NOMO-1 treated with dmso at 0.1 percent for 144 hours (cell line): ENCODE results near the gene NR0B2.
"Not testable (repeated sequence)": the region's sequence is repeated elsewhere in the genome, so short reads cannot be mapped to it uniquely, and the experiment has no call there.

ENCODE experiments used
- DNase-seq: peaks from one replicate; lab custom pipeline; 2025; ENCODE audit not compliant: unreplicated experiment; lab: John Stamatoyannopoulos, UW

NR0B2 gene

GRCh38 chr1:26894263-26894662 is 19.5 kb downstream of the NR0B2 start:
- DNase-seq, result no peak

GRCh38 chr1:26890467-26890796 is 23.3 kb downstream of the NR0B2 start:
- no peak for DNase-seq

GRCh38 chr1:26889551-26890466 is 24.0 kb downstream of the NR0B2 start, which contains the start of gene GPN2:
GPN2 (minus strand) TSS chr1:26890283; CDS start chr1:26890096, 187 bp downstream.
- DNase-seq, result peak; percentile 70

- no peak for DNase-seq
Measured at GRCh38 chr1:26888231-26888630, 25.5 kb downstream of the NR0B2 start.

GRCh38 chr1:26887125-26887524 is 26.6 kb downstream of the NR0B2 start:
- DNase-seq, result no peak

GRCh38 chr1:26882696-26883463 is 30.9 kb downstream of the NR0B2 start:
- DNase-seq, result no peak

GRCh38 chr1:26881611-26882010 is 32.2 kb downstream of the NR0B2 start:
- DNase-seq, result not testable (repeated sequence)

GRCh38 chr1:26879793-26880192 is 34.0 kb downstream of the NR0B2 start:
- DNase-seq, result no peak

- DNase-seq, result no peak
Measured at GRCh38 chr1:26877326-26877725, 36.4 kb downstream of the NR0B2 start.

- no peak for DNase-seq
Measured at GRCh38 chr1:26874896-26875295, 38.9 kb downstream of the NR0B2 start.

- DNase-seq, result not testable (repeated sequence)
Measured at GRCh38 chr1:26873097-26873496, 40.7 kb downstream of the NR0B2 start.

GRCh38 chr1:26864610-26865480 is 48.9 kb downstream of the NR0B2 start:
- DNase-seq, result peak; percentile 98

- DNase-seq, result no peak
Measured at GRCh38 chr1:26863685-26864077, 50.1 kb downstream of the NR0B2 start.

GRCh38 chr1:26862781-26863684 is 50.7 kb downstream of the NR0B2 start, which contains the start of gene SFN:
SFN (plus strand) TSS chr1:26863149; CDS start chr1:26863213, 64 bp downstream.
- DNase-seq, result no peak

GRCh38 chr1:26861889-26862378 is 51.8 kb downstream of the NR0B2 start:
- DNase-seq, result no peak
